AG09309 (cell line): Measurements from ENCODE around the gene MAOA.

Source experiments
- DNase-seq: peaks from one replicate; pipeline ENCODE4 v3.0.0-alpha.2; 2010; ENCODE audit warnings: low read depth
- H3K4me3 ChIP-seq: 2 replicates; pipeline ENCODE4 v1.5.1; 2011; ENCODE audit warnings: mild to moderate bottlenecking, low read depth, low read length, moderate library complexity; ENCODE audit not compliant: control insufficient read depth
- TF ChIP-seq, protein P1 (sequence below): IDR thresholded peaks from 2 replicates; pipeline ENCODE4 v1.5.1; 2011; ENCODE audit warnings: mild to moderate bottlenecking, low read depth, low read length, inconsistent platforms; ENCODE audit not compliant: insufficient read depth, control insufficient read depth; ENCODE audit errors: missing control alignments

MAOA gene

GRCh38 chrX:43643662-43644061 is 12.4 kb upstream of the MAOA start:
- DNase-seq = no peak
- TF ChIP-seq, protein P1, sequence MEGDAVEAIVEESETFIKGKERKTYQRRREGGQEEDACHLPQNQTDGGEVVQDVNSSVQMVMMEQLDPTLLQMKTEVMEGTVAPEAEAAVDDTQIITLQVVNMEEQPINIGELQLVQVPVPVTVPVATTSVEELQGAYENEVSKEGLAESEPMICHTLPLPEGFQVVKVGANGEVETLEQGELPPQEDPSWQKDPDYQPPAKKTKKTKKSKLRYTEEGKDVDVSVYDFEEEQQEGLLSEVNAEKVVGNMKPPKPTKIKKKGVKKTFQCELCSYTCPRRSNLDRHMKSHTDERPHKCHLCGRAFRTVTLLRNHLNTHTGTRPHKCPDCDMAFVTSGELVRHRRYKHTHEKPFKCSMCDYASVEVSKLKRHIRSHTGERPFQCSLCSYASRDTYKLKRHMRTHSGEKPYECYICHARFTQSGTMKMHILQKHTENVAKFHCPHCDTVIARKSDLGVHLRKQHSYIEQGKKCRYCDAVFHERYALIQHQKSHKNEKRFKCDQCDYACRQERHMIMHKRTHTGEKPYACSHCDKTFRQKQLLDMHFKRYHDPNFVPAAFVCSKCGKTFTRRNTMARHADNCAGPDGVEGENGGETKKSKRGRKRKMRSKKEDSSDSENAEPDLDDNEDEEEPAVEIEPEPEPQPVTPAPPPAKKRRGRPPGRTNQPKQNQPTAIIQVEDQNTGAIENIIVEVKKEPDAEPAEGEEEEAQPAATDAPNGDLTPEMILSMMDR = no peak
- no peak overlapping the region for H3K4me3 ChIP-seq

GRCh38 chrX:43644124-43644701 is 11.9 kb upstream of the MAOA start:
- no peak for DNase-seq
- no peak overlapping the region for H3K4me3 ChIP-seq
- TF ChIP-seq, protein P1 = no peak

- DNase-seq = no peak
- TF ChIP-seq, protein P1 = no peak
Measured at GRCh38 chrX:43646800-43647199, 9.3 kb upstream of the MAOA start.

GRCh38 chrX:43654431-43655150 is 1.5 kb upstream of the MAOA start:
- TF ChIP-seq, protein P1 = peak; percentile 27
- peak; percentile 57 for DNase-seq
- peak overlapping the region; percentile 44 for H3K4me3 ChIP-seq

More at GRCh38 chrX:43646800-43647199, 9.3 kb upstream of the MAOA start:
- no peak overlapping the region for H3K4me3 ChIP-seq

DNA sequence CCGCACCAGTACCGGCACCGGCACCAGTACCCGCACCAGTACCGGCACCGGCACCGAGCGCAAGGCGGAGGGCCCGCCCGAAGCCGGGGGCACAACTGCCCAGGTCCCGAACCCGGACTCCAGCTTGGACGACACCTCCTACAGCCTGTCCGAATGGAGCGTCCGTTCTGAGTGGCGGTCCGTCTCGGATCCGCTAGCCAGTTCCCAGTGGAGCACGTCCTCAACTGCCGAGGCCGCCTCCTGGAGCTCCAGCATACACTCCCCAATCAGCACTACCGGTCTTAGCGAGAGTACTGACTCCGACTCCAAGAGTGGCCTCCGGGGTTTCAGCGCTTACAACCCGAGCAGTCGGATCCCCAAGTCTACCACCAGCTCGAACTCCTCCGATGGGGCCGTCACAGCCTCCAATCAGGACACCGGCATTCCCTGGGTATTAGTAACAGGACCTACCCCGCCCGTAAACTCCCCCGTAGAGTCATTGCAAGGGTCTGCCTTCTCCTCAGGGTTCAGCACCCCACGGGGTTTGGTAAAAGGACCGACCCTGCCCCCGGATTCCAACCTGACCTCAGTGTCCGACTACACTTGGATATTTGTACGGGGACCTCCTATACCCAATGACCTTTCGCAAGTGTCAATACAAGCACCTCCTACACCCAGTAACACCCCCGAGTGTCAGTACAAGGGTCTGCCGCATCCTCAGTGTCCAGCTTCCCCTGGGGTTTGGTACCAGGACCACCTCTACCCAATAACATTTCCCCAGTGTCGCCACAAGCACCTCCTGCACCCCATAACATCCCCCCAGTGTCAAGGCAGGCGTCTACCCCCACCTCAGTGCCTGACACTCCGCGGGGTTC is 721 bp upstream of the MAOA start:
- TF ChIP-seq, protein P1 = no peak
- peak overlapping the region; percentile 44 for H3K4me3 ChIP-seq
- no peak for DNase-seq

- TF ChIP-seq, protein P1 = no peak
- no peak overlapping the region for H3K4me3 ChIP-seq
- DNase-seq = no peak
Measured at GRCh38 chrX:43657671-43658070, 1.6 kb downstream of the MAOA start.
